Measurements from ENCODE around the gene CNTNAP1. TPM values are rescaled to one million over a fixed set of nuclear protein-coding genes. Genes with fewer than 3 reads are reported as not detected.

Gene CNTNAP1
- total RNA-seq, 1 donor, result 19.2 TPM

DNA sequence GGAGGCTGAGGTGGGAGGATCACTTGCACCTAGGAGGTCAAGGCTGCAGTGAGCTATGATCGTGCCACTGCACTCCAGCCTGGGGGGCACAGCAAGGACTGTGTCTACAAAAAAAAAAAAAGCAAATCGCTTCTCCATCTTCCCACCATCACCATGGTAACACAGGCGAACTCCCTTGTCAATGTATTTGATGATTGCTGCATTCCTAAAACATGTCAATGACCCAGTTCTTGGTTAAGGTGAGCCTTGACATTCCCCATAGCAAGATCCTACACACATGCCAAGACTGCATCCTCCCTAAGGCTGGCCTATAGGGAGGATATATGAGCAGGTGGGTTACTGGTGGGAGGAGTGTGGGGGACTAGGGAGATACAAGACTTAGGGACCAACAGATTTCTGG lies 12.2 kb downstream of the CNTNAP1 start:
- Histone ChIP-seq H3K79me2 (ENCODE audit: insufficient read depth, low read length) (no peaks in the 10 kb centered on the region), H3K9me3 (ENCODE audit: low read depth, low read length) (no peaks in the 10 kb centered on the region), H4K20me1 (ENCODE audit: insufficient read depth, low read length) (peaks cover 4% of the 10 kb centered on the region), H2AFZ (ENCODE audit: low read length) (no peak overlapping the region), H3K4me3 (ENCODE audit: insufficient read depth, low read length) (no peak overlapping the region), H3K27ac (ENCODE audit: low read depth, low read length) (no peak overlapping the region), H3K27me3 (ENCODE audit: insufficient read depth, low read length) (no peaks in the 10 kb centered on the region), H3K4me2 (ENCODE audit: insufficient read depth, low read length) (no peak overlapping the region), H3K4me1 (ENCODE audit: insufficient read depth, low read length) (peaks cover 9% of the 10 kb centered on the region), H3K36me3 (ENCODE audit: insufficient read depth, low read length) (peaks cover 35% of the 10 kb centered on the region)
- TF ChIP-seq, protein P1, sequence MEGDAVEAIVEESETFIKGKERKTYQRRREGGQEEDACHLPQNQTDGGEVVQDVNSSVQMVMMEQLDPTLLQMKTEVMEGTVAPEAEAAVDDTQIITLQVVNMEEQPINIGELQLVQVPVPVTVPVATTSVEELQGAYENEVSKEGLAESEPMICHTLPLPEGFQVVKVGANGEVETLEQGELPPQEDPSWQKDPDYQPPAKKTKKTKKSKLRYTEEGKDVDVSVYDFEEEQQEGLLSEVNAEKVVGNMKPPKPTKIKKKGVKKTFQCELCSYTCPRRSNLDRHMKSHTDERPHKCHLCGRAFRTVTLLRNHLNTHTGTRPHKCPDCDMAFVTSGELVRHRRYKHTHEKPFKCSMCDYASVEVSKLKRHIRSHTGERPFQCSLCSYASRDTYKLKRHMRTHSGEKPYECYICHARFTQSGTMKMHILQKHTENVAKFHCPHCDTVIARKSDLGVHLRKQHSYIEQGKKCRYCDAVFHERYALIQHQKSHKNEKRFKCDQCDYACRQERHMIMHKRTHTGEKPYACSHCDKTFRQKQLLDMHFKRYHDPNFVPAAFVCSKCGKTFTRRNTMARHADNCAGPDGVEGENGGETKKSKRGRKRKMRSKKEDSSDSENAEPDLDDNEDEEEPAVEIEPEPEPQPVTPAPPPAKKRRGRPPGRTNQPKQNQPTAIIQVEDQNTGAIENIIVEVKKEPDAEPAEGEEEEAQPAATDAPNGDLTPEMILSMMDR (IDR thresholded peaks at IDR 0.05; ENCODE audit: extremely low read depth, low read depth, low read length), result no peak
- DNase-seq (ENCODE audit: insufficient read length, low spot score, missing footprints), result peak; percentile 67

DNA sequence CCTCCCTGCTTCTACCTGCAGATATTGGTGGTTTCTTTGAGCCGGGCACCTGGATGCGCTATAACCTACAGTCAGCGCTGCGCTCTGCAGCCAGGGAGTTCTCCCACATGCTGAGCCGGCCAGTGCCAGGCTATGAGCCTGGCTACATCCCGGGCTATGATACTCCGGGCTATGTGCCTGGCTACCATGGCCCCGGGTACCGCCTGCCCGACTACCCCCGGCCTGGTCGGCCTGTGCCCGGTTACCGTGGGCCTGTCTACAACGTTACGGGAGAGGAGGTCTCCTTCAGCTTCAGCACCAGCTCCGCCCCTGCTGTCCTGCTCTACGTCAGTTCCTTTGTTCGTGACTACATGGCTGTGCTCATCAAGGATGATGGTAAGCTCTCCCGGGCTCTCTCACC lies 13.2 kb downstream of the CNTNAP1 start:
- no peaks in the 10 kb centered on the region for H3K27me3 ChIP-seq (ENCODE audit: insufficient read depth, low read length)
- TF ChIP-seq, protein P1 (IDR thresholded peaks at IDR 0.05; ENCODE audit: extremely low read depth, low read depth, low read length), result no peak
- no peaks in the 10 kb centered on the region for H3K9me3 ChIP-seq (ENCODE audit: low read depth, low read length)
- H2AFZ ChIP-seq (ENCODE audit: low read length), result no peak overlapping the region
- DNase-seq (ENCODE audit: insufficient read length, low spot score, missing footprints), result peak; percentile 81
- H3K4me2 ChIP-seq (ENCODE audit: insufficient read depth, low read length), result no peak overlapping the region
- peaks cover 9% of the 10 kb centered on the region for H3K4me1 ChIP-seq (ENCODE audit: insufficient read depth, low read length)
- peaks cover 40% of the 10 kb centered on the region for H3K36me3 ChIP-seq (ENCODE audit: insufficient read depth, low read length)
- no peak overlapping the region for H3K4me3 ChIP-seq (ENCODE audit: insufficient read depth, low read length)
- H3K27ac ChIP-seq (ENCODE audit: low read depth, low read length), result no peak overlapping the region
- peaks cover 4% of the 10 kb centered on the region for H4K20me1 ChIP-seq (ENCODE audit: insufficient read depth, low read length)
- no peaks in the 10 kb centered on the region for H3K79me2 ChIP-seq (ENCODE audit: insufficient read depth, low read length)

DNA sequence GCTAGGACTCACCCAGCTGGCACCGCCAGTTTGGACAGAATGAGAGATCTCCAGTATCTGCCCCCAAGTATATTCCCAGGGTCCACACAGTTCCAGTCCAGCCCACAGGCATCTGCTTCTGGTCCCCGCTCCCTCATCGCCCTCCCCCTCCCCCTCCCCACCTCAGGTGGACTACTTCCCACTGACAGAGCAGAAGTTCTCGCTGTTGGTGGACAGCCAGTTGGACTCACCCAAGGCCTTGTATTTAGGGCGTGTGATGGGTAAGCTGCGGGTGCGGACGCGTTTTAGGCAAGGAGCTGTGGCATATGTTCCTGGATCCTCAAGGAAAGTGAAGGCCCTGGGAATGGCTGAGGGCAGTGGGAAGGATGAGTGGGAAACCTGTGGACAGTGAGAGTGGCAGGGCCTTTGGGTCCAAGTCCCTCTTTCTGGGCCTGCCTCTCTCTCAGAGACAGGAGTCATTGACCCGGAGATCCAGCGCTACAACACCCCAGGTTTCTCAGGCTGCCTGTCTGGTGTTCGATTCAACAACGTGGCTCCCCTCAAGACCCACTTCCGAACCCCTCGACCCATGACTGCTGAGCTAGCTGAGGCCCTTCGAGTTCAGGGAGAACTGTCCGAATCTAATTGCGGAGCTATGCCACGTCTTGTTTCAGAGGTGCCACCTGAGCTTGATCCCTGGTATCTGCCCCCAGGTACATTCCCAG lies 14.9 kb downstream of the CNTNAP1 start:
- TF ChIP-seq, protein P1 (IDR thresholded peaks at IDR 0.05; ENCODE audit: extremely low read depth, low read depth, low read length), result no peak
- Histone ChIP-seq H3K4me2 (ENCODE audit: insufficient read depth, low read length) (no peak overlapping the region), H3K27me3 (ENCODE audit: insufficient read depth, low read length) (no peaks in the 10 kb centered on the region)

DNA sequence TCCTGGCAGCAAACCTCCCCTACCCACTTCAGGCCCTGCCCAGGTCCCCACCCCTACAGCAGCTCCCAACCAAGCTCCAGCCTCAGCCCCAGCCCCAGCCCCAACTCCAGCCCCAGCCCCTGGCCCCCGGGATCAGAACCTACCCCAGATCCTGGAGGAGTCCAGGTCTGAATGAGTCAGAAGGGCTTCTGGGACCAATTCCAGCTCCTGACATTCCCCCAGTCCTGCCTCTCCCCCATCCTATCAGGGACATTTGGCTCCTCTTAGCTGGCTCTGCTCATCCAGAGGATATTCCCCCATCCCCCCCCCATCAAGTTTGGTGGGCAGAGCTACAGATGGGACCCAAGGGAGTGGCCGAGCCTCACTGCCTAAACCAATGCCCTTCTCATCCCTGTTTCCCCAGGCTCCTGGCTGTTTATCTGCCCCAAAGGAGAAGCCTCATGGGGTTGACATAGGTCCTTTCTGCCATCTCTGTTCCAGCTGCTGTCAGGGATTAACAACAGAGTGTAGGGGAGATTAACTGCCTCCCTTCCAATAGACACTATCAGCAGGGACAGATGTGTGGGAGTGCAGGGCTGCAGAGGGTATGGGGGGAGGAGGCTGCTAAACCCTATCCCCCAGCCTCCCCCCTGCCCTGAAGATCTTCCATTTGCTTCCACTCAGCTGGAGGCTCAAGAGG lies 16.5 kb downstream of the CNTNAP1 start:
- DNase-seq (ENCODE audit: insufficient read length, low spot score, missing footprints), result peak; percentile 96
- Histone ChIP-seq H2AFZ (ENCODE audit: low read length) (no peak overlapping the region), H3K27me3 (ENCODE audit: insufficient read depth, low read length) (no peaks in the 10 kb centered on the region), H4K20me1 (ENCODE audit: insufficient read depth, low read length) (peaks cover 4% of the 10 kb centered on the region), H3K27ac (ENCODE audit: low read depth, low read length) (no peak overlapping the region), H3K4me3 (ENCODE audit: insufficient read depth, low read length) (no peak overlapping the region), H3K79me2 (ENCODE audit: insufficient read depth, low read length) (no peaks in the 10 kb centered on the region), H3K4me1 (ENCODE audit: insufficient read depth, low read length) (peaks cover 9% of the 10 kb centered on the region), H3K36me3 (ENCODE audit: insufficient read depth, low read length) (peaks cover 59% of the 10 kb centered on the region), H3K9me3 (ENCODE audit: low read depth, low read length) (no peaks in the 10 kb centered on the region), H3K4me2 (ENCODE audit: insufficient read depth, low read length) (no peak overlapping the region)
- TF ChIP-seq, protein P1 (IDR thresholded peaks at IDR 0.05; ENCODE audit: extremely low read depth, low read depth, low read length), result no peak

More for the DNA sequence above, 14.9 kb downstream of the CNTNAP1 start:
- no peak for DNase-seq (ENCODE audit: insufficient read length, low spot score, missing footprints)
- H4K20me1 ChIP-seq (ENCODE audit: insufficient read depth, low read length), result peaks cover 4% of the 10 kb centered on the region
- H3K36me3 ChIP-seq (ENCODE audit: insufficient read depth, low read length), result peaks cover 55% of the 10 kb centered on the region
- no peaks in the 10 kb centered on the region for H3K9me3 ChIP-seq (ENCODE audit: low read depth, low read length)
- H2AFZ ChIP-seq (ENCODE audit: low read length), result no peak overlapping the region
- H3K27ac ChIP-seq (ENCODE audit: low read depth, low read length), result no peak overlapping the region
- H3K4me1 ChIP-seq (ENCODE audit: insufficient read depth, low read length), result peaks cover 9% of the 10 kb centered on the region
- H3K4me3 ChIP-seq (ENCODE audit: insufficient read depth, low read length), result no peak overlapping the region
- H3K79me2 ChIP-seq (ENCODE audit: insufficient read depth, low read length), result no peaks in the 10 kb centered on the region

Data from osteoblast (primary cell).